PC-3 (cell line): Measurements from ENCODE around the gene NEIL1.

Experiments
- EZH2 ChIP-seq: fragments of 300-600 bp; sonication (generic); IDR thresholded peaks from one replicate; pipeline ENCODE4 v1.6.1; 2017; ENCODE audit warnings: antibody characterized with exemption, mild to moderate bottlenecking, low read length; ENCODE audit not compliant: unreplicated experiment
- EZH2phosphoT487 ChIP-seq: fragments of 300-600 bp; sonication (generic); IDR thresholded peaks from 2 replicates; pipeline ENCODE4 v1.6.1; 2018; ENCODE audit warnings: mild to moderate bottlenecking, antibody characterized with exemption, low read length, borderline replicate concordance
- TF ChIP-seq, protein P1 (sequence below): fragments of 300-600 bp; sonication (generic); conservative IDR thresholded peaks from 2 replicates; pipeline ENCODE4 v1.5.1; 2017; ENCODE audit warnings: antibody characterized with exemption, low read depth, mild to moderate bottlenecking, low read length

- TF ChIP-seq, protein P1, sequence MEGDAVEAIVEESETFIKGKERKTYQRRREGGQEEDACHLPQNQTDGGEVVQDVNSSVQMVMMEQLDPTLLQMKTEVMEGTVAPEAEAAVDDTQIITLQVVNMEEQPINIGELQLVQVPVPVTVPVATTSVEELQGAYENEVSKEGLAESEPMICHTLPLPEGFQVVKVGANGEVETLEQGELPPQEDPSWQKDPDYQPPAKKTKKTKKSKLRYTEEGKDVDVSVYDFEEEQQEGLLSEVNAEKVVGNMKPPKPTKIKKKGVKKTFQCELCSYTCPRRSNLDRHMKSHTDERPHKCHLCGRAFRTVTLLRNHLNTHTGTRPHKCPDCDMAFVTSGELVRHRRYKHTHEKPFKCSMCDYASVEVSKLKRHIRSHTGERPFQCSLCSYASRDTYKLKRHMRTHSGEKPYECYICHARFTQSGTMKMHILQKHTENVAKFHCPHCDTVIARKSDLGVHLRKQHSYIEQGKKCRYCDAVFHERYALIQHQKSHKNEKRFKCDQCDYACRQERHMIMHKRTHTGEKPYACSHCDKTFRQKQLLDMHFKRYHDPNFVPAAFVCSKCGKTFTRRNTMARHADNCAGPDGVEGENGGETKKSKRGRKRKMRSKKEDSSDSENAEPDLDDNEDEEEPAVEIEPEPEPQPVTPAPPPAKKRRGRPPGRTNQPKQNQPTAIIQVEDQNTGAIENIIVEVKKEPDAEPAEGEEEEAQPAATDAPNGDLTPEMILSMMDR, result no peak
- TF ChIP-seq EZH2 (no peak), EZH2phosphoT487 (no peak)
These were observed 15.9 kb downstream of the NEIL1 start for GRCh38 chr15:75362642-75363249.
